Measurements from ENCODE around the gene A2ML1.
"Not testable (repeated sequence)": the region's sequence is repeated elsewhere in the genome, so short reads cannot be mapped to it uniquely, and the experiment has no call there.

The A2ML1 gene

GRCh38 chr12:8818526-8818925 lies 3.9 kb upstream of the A2ML1 start:
- DNase-seq, result no peak

DNA sequence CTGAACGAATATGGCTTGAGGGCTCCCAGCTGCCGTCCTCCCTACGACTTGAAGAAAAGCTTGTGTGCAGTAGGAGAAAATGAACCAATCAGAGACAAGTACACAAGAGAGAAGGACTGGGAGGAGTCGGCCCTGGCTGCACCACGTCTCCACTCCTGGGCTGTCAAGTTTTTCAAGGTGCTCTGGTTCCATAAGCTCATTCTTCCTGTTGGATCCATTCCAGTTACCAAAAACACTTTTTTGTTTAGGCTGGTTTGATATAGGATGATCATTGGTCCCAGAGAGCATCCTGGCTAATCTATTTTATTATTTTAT lies 2.8 kb upstream of the A2ML1 start:
- DNase-seq, result no peak

- not testable (repeated sequence) for DNase-seq
Observed at GRCh38 chr12:8820676-8821407, 1.6 kb upstream of the A2ML1 start.

- DNase-seq, result no peak
Observed at GRCh38 chr12:8821591-8821990, 830 bp upstream of the A2ML1 start.

GRCh38 chr12:8823565-8824300 lies 1.3 kb downstream of the A2ML1 start:
- DNase-seq, result no peak

GRCh38 chr12:8827551-8828256 lies 5.3 kb downstream of the A2ML1 start:
- DNase-seq, result no peak

DNA sequence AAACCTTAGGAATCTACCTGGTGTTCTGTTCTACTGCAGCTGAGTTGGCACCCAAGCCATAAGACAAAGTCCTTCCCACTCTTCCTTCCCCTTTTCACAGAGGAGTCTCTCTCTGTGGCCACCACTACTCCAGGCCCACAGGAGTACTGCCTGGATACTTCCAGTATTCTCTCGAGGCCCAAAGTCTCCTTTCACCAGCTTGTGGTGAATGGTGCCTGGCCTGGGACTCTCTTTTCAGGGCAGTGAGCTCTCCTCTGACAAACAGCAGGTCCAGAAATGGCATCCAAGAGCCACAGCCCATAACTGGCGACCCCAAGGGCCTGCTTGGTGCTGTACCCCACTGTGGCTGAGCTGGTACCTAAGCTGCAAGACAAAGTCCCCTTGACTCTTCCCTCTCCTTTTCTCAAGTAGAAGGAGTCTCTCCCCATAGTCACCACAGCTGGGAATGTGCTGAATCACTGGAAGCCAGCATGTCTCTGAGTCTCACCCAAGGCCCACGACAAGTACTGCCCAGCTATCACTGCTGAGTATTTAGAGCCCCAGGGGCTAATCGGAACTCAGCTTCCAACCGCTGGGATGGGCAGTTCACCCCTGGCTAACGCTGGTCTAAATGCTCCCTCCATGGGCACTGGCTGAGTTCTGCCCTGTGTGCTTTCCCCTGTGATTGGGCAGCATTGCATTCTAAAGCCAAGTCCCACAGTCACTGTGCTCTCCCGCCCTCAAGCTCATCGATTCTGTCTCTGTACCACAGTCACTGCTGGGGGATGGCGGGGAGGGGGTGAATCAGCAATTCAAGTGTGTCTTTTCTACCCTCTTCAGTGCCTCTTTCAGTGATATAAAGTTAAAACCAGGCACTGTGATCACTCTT lies 6.1 kb downstream of the A2ML1 start:
- no peak for DNase-seq

- no peak for DNase-seq
Observed at GRCh38 chr12:8829125-8829518, 6.7 kb downstream of the A2ML1 start.

GRCh38 chr12:8829621-8830020 lies 7.2 kb downstream of the A2ML1 start:
- no peak for DNase-seq

DNA sequence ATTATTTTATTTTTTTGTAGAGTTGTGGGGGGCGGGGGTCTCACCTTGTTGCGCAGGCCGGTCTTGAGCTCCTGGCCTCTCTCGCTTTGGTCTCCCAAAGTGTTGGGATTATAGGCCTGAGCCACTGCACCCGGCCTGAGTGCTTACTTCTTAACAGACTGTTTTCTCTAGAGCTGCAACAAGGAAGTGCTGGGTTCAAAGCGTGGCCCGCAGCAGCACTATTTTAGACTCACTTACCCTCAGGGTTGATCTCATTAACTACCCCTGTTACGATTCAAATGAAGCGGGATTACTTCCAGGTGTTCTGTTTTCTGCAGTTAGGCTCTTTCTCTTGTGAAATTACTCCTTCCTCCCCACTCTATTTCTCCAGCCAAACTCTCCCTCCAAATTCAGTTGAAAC lies 8.7 kb downstream of the A2ML1 start:
- DNase-seq, result no peak

DNA sequence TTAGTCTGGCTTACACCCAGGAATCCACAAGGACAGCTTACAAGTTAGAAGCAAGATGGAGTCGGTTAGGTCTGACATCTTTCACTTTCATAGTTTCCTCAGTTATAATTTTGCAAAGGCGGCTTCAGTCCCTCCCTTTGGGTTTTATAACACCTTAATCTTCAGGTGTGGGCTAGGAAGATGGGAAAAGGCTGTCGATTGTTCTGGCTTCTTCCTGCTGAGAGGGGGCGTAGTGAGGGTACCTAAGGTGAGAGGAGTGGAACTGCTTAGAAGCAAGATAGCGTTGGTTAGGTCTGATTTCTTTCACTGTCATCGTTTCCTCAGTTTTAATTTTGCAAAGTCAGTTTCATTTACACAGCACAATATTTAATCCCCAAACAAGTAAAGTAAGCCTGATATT lies 10.1 kb downstream of the A2ML1 start:
- no peak for DNase-seq

- no peak for DNase-seq
Observed at GRCh38 chr12:8834230-8834629, 11.8 kb downstream of the A2ML1 start.

DNA sequence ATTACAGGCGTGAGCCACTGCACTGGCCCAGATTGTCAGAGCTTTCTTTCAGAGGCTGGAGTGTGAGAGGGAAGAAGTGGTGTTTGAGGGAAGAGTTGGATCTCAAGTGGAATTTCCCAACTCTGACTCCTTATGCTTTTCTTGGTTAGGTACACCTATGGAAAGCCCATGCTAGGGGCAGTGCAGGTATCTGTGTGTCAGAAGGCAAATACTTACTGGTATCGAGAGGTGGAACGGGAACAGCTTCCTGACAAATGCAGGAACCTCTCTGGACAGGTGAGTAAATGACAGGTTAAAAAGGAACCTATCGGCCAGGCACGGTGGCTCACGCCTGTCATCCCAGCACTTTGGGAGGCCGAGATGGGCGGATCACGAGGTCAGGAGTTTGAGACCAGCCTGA lies 14.9 kb downstream of the A2ML1 start:
- DNase-seq, result no peak

GRCh38 chr12:8840321-8840720 lies 17.9 kb downstream of the A2ML1 start:
- no peak for DNase-seq

DNA sequence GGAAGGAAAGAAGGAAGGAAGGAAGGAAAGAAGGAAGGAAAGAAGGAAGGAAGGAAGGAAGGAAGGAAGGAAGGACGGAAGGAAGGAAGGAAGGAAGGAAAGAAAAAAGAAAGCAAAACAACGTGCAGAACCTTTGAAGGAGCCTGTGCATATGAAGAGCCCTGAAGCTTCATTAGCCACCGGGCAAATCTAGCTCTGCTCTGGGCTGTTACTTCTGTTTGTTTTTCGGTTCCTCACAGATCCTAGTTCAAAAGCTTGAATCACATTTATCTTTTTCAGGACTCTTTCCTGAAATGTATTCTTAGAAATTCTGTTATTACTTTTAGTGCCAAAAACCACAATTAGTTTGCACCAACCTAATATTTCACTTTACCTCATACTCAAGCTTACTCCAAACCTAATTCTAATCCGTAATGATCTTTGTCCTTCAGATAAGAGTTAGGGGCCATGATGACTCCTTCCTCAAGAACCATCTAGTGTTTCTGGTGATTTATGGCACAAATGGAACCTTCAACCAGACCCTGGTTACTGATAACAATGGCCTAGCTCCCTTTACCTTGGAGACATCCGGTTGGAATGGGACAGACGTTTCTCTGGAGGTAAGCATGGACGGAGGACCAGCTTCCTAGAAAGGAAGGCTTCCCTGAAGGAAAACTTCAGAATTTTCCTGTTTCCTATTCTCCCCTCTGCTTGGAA lies 18.7 kb downstream of the A2ML1 start:
- DNase-seq, result no peak

DNA sequence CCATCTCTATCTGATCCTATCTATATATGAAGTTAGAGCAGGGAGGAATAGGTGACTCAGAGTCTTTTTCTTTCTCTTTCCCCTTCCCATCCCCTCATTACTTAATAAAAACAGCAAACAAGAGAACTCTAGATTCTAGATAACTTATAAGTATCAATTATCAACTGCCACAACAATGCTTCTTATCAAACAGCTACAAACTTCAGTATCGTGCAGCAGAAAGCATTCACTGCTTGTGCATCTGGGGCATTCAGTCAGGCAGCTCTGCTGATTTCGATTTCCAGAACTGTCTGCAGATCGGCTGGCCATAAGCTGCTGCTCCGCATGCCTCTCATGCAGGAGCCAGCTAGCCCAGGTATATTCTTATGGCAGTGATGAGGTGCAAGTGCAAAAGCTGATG lies 19.4 kb downstream of the A2ML1 start:
- no peak for DNase-seq

GRCh38 chr12:8844665-8845064 lies 22.2 kb downstream of the A2ML1 start:
- DNase-seq, result no peak

DNA sequence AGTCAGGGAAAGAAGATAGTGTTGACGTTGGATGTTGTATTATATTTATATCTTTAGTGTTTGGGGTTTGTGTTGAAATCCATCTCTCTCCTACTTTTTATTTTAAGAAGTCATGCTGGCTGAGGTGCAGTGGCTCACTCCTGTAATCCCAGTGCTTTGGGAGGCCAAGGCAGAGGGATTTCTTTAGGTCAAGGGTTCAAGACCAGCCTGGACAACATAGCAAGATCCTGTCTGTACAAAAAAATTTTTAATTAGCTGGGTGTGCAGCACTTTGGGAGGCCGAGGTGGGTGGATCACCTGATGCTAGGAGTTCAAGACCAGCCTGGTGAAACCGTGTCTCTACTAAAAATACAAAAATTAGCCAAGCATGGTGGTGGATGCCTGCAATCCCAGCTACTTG lies 23.9 kb downstream of the A2ML1 start:
- no peak for DNase-seq

GRCh38 chr12:8847435-8847834 lies 25.0 kb downstream of the A2ML1 start:
- no peak for DNase-seq

DNA sequence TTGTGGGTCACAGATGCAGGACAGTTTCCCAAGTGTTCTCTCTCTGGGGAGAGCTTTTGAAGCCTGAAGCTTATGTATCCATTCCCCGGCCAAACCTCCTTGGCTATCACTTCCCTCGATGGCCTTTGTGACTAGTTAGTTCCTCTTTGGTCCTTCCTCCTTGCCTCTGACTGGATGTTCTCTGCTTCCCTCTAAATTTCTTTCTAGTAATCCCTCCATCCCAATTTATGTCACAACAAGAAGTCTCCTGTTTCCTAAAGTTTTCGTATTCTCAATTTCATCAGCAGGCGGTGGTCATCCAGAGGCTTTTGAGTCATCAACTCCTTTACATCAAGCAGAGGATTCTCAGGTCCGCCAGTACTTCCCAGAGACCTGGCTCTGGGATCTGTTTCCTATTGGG lies 27.5 kb downstream of the A2ML1 start:
- DNase-seq, result no peak

DNA sequence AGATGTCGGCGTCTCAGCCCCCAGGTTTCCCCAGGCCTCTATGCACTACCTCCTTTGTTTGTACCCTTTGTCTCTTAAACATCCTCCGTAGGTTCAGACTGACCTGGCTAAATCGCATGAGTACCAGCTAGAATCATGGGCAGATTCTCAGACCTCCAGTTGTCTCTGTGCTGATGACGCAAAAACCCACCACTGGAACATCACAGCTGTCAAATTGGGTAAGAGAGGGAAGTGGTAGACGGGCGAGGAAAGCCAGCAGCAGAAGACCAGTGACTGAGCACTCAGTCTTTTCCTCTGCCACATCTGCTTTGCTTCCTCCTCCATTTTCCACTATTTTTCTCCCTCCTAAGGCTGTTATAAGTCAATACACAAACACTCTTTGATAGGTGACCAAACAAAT lies 29.7 kb downstream of the A2ML1 start:
- DNase-seq, result no peak

DNA sequence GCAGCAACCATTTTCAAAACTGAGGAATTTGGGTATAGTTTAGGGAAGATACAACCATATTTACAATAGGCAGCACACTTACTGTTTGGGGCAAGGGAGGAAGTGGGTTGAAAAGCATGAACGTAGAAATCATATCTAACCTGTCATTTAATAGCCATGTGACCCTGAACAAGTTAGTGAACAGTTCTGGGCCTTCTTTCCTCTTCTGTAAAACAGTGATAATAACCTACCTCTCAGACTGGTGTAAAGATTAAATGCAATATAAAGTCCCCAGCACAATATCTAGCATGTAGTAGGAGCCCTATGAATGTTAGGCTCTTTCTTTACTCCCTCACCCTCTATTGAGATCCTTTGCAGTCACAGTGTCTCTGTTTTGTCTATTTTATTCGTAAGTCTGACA lies 33.5 kb downstream of the A2ML1 start:
- no peak for DNase-seq

- not testable (repeated sequence) for DNase-seq
Observed at GRCh38 chr12:8859448-8859847, 37.0 kb downstream of the A2ML1 start.
